Inferior parietal cortex (tissue), 1 donor: ENCODE measurements around the gene BMPER.
"Not testable (repeated sequence)": the region's sequence is repeated elsewhere in the genome, so short reads cannot be mapped to it uniquely, and the experiment has no call there.

Experiments
- DNase-seq: peaks from one replicate; pipeline ENCODE4 v3.0.0-alpha.2; 2016; ENCODE audit errors: extremely low spot score

Gene BMPER

DNA sequence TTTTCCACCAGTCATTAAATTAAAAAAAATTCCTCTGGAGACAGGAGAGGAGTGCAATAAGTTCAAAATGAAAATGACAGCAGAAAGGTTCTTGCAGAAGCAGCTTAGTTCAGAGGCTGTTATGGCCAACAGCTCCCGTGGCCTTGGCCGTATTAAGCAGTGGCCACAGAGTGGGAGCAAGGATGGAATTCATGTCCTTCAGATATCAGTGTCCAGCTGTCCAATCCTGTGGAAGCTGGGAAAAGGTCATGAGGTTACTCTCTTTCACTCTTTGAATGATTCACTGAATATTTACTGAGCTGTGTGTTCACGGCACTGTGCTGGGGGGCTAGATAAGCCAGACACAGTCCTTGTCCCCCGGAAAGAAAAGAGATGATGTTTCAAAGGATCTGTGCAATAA is 231.8 kb downstream of the BMPER start:
- no peak for DNase-seq

DNA sequence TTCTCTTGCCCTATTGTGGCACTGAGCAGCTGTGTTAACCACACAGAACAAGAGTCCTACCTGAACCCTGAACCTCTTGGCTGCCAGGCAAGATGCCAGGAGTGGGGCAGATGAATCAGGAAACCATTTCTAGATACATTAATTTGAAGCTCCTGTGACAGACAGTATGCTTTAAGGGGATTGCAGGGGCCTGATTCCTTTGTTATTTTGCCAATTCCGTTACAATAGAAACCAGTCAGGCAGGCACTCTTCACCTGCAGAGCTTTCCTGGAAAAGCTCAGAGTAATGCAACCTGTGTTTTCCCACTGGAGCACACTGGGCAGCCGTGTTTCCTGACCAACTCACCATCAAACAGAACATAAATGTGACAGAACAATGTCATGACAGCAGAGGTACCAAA is 233.1 kb downstream of the BMPER start:
- DNase-seq, result no peak

DNA sequence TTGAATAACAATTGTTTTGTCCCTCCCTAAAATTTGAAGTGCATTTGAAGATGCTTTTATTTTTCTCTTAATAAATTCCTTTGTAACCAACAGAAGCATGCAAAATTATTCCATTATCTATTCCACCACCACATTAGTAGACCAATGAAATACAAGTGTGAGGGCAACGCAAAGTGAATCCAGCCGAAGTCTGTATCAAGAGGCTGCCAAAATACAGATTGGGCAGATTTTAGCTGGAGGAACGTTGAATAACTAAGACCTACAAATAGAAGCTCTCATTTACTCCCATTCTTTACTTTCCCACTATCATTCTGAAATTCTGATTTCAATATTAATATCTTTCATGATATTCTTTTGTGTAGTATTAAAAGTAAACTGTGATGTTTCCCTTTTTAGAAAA is 233.7 kb downstream of the BMPER start:
- DNase-seq, result no peak

DNA sequence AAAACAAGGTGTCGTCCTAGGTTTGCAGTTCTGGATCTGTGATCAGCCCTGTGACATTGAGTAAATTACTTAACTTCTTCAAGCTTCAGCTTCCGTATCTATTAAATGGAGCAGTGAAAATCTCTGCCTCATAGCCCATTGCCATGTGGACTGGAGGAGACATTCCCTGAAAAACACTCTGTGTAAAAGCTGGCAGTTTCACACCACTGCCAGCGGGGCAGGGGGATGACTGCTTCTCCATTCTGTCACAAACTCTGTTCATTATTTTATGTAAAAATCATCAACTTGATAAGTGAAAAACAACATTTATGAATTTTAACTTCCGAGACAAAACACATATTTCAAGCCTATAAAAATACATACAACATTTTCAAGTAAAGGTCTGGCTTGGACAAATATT is 234.7 kb downstream of the BMPER start:
- DNase-seq, result no peak

DNA sequence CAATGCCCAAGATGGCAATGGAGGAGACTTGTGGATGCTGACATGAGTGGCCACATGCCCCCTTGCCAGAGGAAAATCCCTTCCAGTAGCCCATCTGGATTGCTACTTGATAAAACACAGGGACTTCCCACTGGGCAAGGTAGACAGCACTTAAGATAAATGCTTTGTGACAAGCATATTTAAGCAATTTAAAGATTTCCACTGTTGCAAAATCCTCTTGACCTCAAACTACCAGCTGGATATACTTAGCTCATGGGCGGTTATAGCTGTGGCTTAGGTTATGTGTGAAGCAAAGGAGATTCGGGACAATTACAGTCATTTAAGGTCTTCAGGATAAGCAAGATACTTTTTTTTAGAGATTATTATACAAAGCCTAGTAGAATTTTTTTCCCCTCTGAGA is 238.1 kb downstream of the BMPER start:
- DNase-seq, result no peak

DNA sequence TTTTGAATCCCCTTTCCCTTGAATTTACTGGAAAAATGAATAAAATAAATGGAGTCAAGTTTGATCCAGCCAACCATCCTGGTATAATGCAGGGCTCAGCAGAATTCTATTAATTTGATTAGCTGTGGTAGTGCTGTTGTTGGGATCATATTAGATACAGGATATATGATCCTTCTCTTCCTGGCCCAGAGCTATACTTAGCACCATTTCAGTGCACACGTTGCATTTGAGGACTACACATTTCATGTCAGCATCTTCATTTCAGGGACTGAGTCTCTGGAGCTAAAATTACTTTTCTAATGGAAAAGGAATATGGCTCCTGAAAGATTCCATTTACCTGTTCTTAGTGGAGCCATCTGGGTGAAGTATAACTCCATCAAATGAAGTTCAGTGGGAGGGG is 240.3 kb downstream of the BMPER start:
- no peak for DNase-seq

DNA sequence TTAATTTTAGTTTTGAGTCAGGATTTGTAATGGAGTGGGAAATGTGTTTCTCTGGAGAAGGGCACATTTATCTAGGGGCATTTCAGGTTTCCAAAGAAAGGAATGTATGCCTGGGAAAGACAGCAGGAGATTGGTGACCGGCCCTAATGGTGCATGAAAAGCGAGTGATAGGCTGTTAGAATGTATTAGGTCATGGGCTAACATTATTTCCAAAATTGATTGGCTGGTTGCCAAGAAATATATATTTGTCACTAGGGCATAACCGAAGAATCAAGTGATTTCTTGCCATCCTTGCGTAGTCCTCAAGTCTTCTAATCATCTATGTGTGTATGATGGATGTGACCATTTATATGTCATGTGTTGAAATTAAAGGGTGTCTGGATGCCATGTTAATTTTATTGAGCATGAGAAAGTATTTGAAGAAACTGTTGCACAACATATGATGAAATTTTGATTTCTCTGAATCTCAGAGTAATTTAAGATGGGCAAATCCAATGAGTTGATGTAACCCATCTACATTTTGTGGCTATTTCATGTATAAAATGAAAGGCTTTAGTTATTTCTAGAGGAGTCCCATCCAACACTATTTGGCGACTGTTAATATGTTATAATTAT is 248.4 kb downstream of the BMPER start:
- DNase-seq, result no peak

DNA sequence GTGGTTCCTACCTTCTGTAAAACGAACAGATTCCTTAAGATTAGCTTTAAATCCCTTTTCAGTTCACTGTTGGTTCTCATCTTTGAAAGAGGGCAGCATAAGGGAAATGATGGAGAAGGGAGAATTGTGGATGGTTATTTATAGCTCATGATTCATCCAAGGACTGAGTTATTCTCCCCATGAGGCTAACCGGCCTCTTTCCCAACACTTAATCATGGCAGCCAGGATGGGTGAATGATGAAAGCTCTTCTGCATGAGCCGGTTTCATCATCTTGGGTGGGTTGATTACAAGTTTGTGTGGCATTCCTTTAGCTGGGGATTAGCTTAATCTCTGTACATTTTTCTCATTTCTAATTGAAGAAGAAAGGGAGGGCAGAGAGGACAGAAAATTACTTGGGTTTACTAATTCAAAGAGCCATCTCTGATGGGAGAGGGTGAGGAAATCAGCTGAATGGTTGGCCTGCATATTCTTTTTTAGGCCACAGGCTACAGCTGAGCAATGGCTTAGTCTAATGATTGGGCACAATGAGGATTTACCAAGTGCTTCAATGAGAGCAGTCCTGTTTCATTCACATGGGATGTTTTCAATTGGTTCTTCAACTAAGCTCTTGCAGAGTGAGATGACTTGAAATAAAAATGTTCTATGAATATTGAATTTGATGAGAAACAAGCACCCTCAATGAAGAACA is 250.0 kb downstream of the BMPER start:
- no peak for DNase-seq

DNA sequence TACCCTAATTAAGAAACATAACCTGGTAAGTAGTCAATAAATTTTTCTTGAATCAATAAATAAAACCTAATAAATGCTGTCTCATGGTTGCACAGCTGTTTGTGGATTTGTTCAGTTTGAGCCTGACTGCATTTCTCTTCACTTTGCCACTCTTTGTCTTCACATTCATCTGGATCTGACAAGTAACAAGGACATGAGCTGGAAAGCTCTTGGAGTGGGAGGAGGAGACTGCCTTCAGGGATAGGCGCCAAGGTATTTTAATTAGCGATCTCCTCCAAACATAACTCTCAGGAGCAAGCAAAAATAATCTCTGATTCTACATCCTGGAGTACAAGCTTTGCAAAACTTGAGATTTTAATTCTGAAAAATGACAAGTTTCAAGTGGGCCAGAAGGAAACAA is 251.0 kb downstream of the BMPER start:
- no peak for DNase-seq

DNA sequence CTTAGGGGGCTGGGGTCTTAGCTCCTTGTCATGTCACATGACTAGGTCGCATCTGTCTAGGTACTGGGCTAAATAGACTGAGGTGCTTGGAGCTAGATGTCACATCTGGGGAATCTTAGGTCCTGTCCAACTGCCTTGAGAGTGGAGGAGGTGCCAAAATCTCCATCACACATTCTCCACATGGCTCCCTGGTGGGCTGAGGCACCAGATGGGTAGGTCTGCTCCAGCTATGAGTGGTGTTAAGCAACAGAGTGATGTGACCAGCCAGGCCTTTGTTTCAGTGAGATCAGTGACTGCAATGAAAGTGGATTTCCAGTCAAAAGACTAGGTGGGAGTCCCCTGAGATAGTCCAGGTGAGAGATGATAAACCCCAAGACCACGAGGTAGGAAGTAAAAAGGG is 251.8 kb downstream of the BMPER start:
- no peak for DNase-seq

DNA sequence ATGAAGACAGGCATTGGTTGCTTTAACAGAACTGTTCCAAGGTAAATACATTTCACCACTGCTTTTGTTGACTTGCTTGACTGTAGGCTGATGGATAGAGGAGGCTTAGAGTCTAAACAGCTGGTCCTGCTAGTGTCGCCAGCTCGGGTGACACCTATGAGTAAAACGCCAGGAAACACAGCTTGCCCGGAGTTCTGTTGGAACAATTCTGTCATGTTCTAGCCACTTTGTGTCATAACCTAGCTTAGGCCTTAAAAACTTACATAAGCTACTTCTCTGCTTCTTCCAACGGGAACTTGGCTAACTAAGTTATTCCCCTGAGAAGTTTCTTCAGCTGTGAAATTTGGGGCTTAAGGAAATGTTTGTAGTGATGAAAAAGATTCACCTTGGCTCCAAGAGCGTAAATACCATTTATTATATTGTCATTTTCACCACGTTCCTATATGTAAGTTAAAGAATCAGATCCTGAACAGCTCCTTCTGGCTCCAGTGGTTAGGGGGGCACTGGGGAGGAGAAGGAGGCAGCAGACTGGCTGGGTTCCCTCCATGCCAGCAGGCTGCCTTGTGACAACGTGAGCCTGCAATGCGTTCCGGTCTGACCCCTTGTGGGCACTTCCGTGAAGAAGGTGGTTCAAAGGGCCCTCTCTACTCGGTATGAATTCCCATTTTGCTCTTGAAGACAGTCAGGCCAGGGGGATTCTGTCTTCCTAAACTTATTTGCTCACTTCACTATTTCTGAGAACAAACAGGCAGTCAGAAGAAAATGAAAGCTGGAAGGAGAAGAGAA is 253.2 kb downstream of the BMPER start:
- peak; percentile 30 for DNase-seq

DNA sequence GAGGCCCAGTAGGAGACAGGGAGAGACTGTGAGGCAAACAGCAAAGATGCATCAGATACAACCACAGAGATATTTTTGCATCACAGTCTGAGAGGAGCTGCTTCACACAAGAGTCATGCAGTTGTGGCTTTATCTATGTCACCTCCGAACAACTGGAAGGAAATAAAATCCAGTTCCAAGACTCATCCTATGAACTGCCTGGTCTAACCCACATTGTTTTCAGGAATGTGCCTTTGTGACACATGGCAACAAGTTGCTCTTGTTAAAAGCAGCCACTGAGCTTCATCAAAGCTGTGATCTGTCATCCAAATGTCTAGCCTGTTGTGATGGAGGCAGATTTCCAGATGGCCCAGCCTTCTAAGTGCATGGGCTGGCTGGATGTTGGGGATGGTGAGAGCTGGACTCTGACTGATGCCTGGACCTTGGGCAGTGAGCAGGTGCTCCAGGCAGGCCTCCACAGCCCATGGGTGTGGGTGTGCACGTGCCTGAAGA is 255.0 kb downstream of the BMPER start:
- no peak for DNase-seq

DNA sequence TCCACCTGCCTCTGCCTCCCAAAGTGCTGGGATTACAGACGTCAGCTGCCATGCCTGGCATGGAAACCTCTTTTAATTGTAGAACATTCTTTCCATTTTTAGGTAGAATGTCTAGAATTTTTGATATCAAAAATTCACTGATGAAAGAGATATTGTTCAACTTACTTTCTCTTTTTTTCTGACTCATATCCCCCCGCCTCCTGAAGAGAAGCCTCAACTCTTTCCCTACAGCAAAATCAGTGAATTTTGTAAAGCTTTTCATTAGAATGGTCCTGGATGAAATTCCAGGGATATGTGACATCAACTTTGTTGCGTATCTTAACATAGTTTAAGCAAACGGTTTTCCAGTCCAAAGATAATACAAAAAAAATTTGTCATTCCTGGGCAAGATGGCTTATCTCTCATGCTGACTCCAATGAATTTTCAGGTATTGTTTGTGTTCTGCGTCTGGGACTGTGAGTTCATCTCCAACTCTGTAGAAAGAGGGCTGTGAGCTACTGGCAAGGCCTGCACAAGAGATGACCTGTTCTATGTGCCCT is 256.8 kb downstream of the BMPER start:
- no peak for DNase-seq

DNA sequence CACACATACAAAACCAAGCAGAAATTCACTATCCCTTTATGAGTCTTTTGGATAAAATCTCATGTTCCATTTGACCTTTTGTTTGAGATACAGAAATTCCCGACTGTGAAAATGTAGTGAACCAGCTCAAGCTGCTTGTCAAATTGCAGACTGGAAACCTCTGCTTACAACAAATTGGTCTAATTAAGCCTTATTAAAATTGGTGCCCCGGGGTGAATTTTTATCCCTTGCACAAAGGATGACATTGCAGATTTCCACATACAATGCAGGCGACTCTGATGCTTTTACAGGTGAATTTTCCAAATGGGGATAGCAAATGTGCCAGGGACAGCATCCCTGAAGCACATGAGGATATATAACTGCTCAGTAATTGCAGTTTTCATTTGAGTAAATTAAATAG is 257.3 kb downstream of the BMPER start:
- DNase-seq, result no peak

DNA sequence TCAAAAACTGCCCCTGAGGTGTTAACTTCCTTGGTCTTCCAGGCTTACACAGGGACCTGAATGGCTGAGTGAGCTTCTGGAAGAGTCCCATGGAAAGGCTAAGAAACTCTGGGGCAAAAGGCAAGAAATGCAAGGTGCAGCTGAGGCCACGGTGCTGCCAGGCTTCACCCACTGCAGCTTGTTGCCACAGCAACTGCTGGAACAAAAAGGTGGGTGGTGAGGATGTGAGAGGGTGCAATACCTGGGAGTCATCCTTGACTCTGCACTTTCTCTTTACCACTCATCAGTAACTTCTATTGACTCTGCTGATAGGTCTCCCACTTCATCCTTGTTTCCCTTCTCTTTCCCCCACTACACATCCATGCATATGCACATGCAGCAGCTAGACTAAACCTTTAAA is 258.6 kb downstream of the BMPER start:
- no peak for DNase-seq

DNA sequence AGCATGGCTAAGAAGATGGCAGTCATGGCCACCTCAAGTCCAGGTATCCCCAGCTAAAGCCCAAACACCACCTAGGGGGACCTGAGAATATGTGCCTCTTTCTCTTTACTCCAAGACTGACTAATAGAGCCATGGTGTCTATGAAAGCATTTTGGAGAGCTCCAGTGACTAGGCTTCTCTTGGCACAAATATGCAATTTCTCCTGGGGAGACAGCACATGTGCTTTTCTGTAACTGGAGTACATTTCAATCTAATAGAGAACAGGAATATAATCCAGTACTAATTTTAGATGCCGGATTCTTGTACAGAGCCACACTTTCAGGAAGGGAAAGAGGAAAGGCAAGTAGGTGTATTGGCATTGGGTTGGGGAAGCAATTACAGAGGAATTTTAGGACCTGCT is 260.1 kb downstream of the BMPER start:
- peak; percentile 52 for DNase-seq

DNA sequence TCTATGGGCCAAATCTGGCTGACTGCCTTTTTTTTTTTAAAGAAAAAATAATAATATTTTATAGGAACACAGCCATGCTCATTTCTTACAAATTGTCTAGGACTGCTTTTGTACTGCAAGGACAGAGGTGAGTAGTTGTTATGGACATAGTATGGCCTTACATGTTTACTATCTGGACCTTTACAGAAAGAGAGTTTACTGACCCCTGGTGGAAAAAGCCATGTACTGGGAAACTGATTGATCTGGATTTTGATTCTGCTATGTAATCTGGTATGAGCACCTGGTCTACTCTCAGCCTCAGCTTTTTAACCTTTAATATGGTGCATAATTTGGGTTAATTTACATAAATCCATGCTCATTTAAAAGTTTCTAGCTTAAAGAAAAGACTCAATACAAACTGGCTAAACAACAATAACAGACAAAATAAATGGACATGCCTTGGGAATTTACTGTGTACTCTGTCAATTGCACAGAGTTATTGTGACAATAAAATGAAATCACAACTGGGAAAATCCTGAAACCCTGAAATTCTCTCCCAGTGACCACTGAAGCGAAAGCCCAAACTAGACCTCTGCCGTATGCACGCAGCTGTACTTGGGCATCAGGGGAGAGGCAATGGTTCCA is 260.7 kb downstream of the BMPER start:
- no peak for DNase-seq

DNA sequence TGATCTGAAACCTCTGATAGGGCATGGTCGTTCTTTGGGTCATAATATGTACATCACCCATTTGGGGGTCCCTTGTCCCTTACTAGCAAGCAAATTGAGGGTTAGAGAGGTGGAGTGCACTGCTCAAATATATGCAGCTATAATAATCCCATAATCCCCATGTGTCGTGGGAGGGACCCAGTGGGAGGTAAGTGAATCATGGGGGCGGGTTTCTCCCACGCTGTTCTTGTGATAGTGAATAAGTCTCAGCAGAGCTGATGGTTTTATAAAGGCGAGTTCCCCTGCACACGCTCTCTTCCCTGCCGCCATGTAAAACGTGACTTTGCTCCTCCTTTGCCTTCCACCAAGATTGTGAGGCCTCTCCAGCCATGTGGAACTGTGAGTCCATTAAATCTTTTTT is 262.7 kb downstream of the BMPER start:
- no peak for DNase-seq

DNA sequence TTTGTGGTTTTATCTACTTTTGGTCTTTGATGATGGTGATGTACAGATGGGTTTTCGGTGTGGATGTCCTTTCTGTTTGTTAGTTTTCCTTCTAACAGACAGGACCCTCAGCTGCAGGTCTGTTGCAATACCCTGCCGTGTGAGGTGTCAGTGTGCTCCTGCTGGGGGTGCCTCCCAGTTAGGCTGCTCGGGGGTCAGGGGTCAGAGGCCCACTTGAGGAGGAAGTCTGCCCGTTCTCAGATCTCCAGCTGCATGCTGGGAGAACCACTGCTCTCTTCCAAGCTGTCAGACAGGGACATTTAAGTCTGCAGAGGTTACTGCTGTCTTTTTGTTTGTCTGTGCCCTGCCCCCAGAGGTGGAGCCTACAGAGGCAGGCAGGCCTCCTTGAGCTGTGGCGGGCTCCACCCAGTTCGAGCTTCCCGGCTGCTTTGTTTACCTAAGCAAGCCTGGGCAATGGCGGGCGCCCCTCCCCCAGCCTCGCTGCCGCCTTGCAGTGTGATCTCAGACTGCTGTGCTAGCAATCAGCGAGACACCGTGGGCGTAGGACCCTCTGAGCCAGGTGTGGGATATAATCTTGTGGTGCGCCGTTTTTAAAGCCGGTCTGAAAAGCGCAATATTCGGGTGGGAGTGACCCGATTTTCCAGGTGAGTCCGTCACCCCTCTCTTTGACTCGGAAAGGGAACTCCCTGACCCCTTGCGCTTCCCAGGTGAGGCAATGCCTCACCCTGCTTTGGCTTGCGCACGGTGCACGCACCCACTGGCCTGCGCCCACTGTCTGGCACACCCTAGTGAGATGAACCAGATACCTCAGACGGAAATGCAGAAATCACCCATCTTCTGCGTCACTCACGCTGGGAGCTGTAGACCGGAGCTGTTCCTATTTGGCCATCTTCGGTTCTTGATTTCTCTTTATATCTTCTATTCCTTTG is 269.6 kb downstream of the BMPER start:
- not testable (repeated sequence) for DNase-seq

DNA sequence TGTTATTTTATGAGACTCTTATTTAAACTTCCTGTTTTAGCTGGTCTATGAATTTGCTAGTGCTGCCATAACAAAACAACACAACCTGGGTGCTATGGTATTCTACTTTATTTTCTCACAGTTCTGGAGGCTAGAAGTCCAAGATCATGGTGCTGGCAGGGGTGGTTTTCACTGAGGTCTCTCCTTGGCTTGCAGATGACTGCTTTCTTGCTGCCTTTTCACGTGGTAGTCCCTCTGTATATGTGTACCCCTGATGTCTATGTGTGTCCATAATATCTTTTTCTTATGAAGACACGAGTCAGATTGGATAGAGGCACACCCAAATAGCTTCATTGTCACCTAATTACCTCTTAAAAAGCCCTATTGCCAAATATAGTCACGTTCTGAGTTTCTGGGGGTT is 270.5 kb downstream of the BMPER start:
- no peak for DNase-seq

DNA sequence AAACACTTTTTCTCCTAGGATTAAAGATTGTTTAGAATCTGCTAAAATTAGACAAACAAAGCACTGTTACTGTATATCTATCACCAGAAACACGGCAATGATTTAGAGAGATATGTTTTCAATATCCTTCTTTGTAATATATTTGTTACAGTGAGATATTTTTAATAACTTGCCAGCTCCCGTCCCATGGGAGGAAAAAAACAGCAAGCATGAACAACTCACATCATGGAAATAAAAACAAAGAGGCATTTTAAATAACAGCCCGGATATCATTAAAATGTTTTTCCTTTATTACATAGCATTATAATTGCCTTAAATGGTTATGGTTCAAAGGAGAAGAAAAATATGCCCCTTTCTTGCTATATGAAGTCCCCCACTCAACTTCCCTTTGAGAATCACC is 272.1 kb downstream of the BMPER start:
- no peak for DNase-seq
